Activated naive CD4-positive, alpha-beta T cell treated with anti-CD3 and anti-CD28 coated beads, Interleukin-2, amount 50 U/mL, for 72 hours (primary cell): ENCODE data around the gene DTX4. TPM values are rescaled to one million over a fixed set of nuclear protein-coding genes. Genes with fewer than 3 reads are reported as not detected.

Experiments used
- ATAC-seq, 2 donors: fragments of 150-1000 bp; cut with Tn5 transposase; 2 replicates each; pipeline ENCODE4 v1.10.0; 2021; ENCODE audit warnings: mild to moderate bottlenecking in 2 of 2, moderate library complexity in 2 of 2
- DNase-seq, 2 donors: peaks; one replicate each; pipeline ENCODE4 v3.0.0; 2021 to 2022; ENCODE audit warnings: low spot score in 2 of 2
- H3K27ac Mint-ChIP-seq, 2 donors: one replicate each; pipeline ENCODE4 v1.8.0; 2022; ENCODE audit warnings: mild to moderate bottlenecking in 2 of 2, mixed read lengths in 2 of 2
- H3K36me3 Mint-ChIP-seq, 2 donors: one replicate each; pipeline ENCODE4 v1.8.0; 2022; ENCODE audit warnings: mixed read lengths in 2 of 2
- H3K9me3 Mint-ChIP-seq, 2 donors: one replicate each; pipeline ENCODE4 v1.8.0; 2022; ENCODE audit warnings: mixed read lengths in 2 of 2
- total RNA-seq, 2 donors: library from RNA; stranded (reverse); gene quantifications; one replicate each; pipeline ENCODE4 v1.2.3, GENCODE V29; 2022

The DTX4 gene
- total RNA-seq, 2 donors from 2014 or later: 0.16 TPM; not detected in 1

GRCh38 chr11:59199546-59200422 lies 27.9 kb downstream of the DTX4 start:
- no peak overlapping the region for H3K27ac Mint-ChIP-seq
- H3K9me3 Mint-ChIP-seq: peaks cover 0 to 12% of the 10 kb centered on the region in 2 donors
- H3K36me3 Mint-ChIP-seq: peaks cover 6 to 20% of the 10 kb centered on the region in 2 donors
- no peak for DNase-seq
- ATAC-seq: peak; percentile 90 to 93

GRCh38 chr11:59200423-59200746 lies 28.5 kb downstream of the DTX4 start:
- ATAC-seq: peak in 1 of 2 donors; percentile 63
- peaks cover 6 to 20% of the 10 kb centered on the region in 2 donors for H3K36me3 Mint-ChIP-seq
- H3K27ac Mint-ChIP-seq: no peak overlapping the region
- DNase-seq: no peak
- H3K9me3 Mint-ChIP-seq: peaks cover 0 to 12% of the 10 kb centered on the region in 2 donors

GRCh38 chr11:59201353-59201752 lies 29.4 kb downstream of the DTX4 start:
- Mint-ChIP-seq H3K9me3 (peaks cover 0 to 12% of the 10 kb centered on the region in 2 donors), H3K27ac (no peak overlapping the region), H3K36me3 (peaks cover 6 to 20% of the 10 kb centered on the region in 2 donors)
- ATAC-seq (no peak), DNase-seq (no peak)

- Mint-ChIP-seq H3K9me3 (no peaks in the 10 kb centered on the region), H3K27ac (peak overlapping the region in 1 of 2 donors; percentile 79), H3K36me3 (no peaks in the 10 kb centered on the region)
- DNase-seq: no peak
- no peak for ATAC-seq
Measured at GRCh38 chr11:59204746-59205145, 32.8 kb downstream of the DTX4 start.

GRCh38 chr11:59205648-59206047 lies 33.7 kb downstream of the DTX4 start:
- H3K27ac Mint-ChIP-seq: no peak overlapping the region
- H3K36me3 Mint-ChIP-seq: no peaks in the 10 kb centered on the region
- DNase-seq (no peak), ATAC-seq (no peak)
- no peaks in the 10 kb centered on the region for H3K9me3 Mint-ChIP-seq

GRCh38 chr11:59206635-59207034 lies 34.7 kb downstream of the DTX4 start:
- H3K9me3 Mint-ChIP-seq: no peaks in the 10 kb centered on the region
- H3K36me3 Mint-ChIP-seq: no peaks in the 10 kb centered on the region
- no peak overlapping the region for H3K27ac Mint-ChIP-seq
- ATAC-seq: no peak
- peak in 1 of 2 donors; percentile 25 for DNase-seq

- Mint-ChIP-seq H3K27ac (no peak overlapping the region), H3K9me3 (no peaks in the 10 kb centered on the region), H3K36me3 (no peaks in the 10 kb centered on the region)
- DNase-seq: peak in 1 of 2 donors; percentile 27
- peak; percentile 67 to 79 for ATAC-seq
Measured at GRCh38 chr11:59207988-59208451, 36.1 kb downstream of the DTX4 start.

- peak overlapping the region in 1 of 2 donors; percentile 31 for H3K27ac Mint-ChIP-seq
- ATAC-seq (peak; percentile 76 to 77), DNase-seq (no peak)
- no peaks in the 10 kb centered on the region for H3K36me3 Mint-ChIP-seq
- no peaks in the 10 kb centered on the region for H3K9me3 Mint-ChIP-seq
Measured at GRCh38 chr11:59208956-59209355, 37.0 kb downstream of the DTX4 start.

- no peak for ATAC-seq
- H3K9me3 Mint-ChIP-seq: no peaks in the 10 kb centered on the region
- no peak for DNase-seq
- H3K27ac Mint-ChIP-seq: no peak overlapping the region
- H3K36me3 Mint-ChIP-seq: no peaks in the 10 kb centered on the region
Measured at GRCh38 chr11:59212222-59212621, 40.3 kb downstream of the DTX4 start.

GRCh38 chr11:59212744-59213631 lies 41.1 kb downstream of the DTX4 start, which contains the start of gene MPEG1:
Gene MPEG1 (minus strand): TSS chr11:59212927. CDS start chr11:59212865, 62 bp downstream.
- H3K36me3 Mint-ChIP-seq: no peaks in the 10 kb centered on the region
- DNase-seq (no peak), ATAC-seq (no peak)
- no peaks in the 10 kb centered on the region for H3K9me3 Mint-ChIP-seq
- no peak within 1 kb of the TSS for H3K27ac Mint-ChIP-seq

- Mint-ChIP-seq H3K27ac (no peak overlapping the region), H3K9me3 (no peaks in the 10 kb centered on the region), H3K36me3 (no peaks in the 10 kb centered on the region)
- ATAC-seq: no peak
- no peak for DNase-seq
Measured at GRCh38 chr11:59214141-59214893, 42.4 kb downstream of the DTX4 start.

GRCh38 chr11:59216641-59217564 lies 45.0 kb downstream of the DTX4 start:
- Mint-ChIP-seq H3K27ac (no peak overlapping the region), H3K9me3 (no peaks in the 10 kb centered on the region), H3K36me3 (no peaks in the 10 kb centered on the region)
- DNase-seq (peak in 1 of 2 donors; percentile 28), ATAC-seq (peak; percentile 56 to 82)

- no peaks in the 10 kb centered on the region for H3K9me3 Mint-ChIP-seq
- ATAC-seq: no peak
- no peak for DNase-seq
- H3K36me3 Mint-ChIP-seq: no peaks in the 10 kb centered on the region
- H3K27ac Mint-ChIP-seq: no peak overlapping the region
Measured at GRCh38 chr11:59218319-59218718, 46.4 kb downstream of the DTX4 start.

- H3K36me3 Mint-ChIP-seq: no peaks in the 10 kb centered on the region
- H3K27ac Mint-ChIP-seq: no peak overlapping the region
- DNase-seq (no peak), ATAC-seq (peak in 1 of 2 donors; percentile 71)
- no peaks in the 10 kb centered on the region for H3K9me3 Mint-ChIP-seq
Measured at GRCh38 chr11:59218893-59219292, 47.0 kb downstream of the DTX4 start.

- Mint-ChIP-seq H3K9me3 (no peaks in the 10 kb centered on the region), H3K27ac (no peak overlapping the region), H3K36me3 (no peaks in the 10 kb centered on the region)
- no peak for DNase-seq
- no peak for ATAC-seq
Measured at GRCh38 chr11:59219836-59220235, 47.9 kb downstream of the DTX4 start.
